ENCODE data around the gene TAF1.
A peak's percentile ranks its signal among the peaks of the same experiment; 100 is the strongest.
"Not testable (repeated sequence)": the region's sequence is repeated elsewhere in the genome, so short reads cannot be mapped to it uniquely, and the experiment has no call there.

TAF1 gene

GRCh38 chrX:71365875-71366673 lies at the start of gene TAF1:
TSS of gene TAF1 (plus strand) at chrX:71366357. CDS start at chrX:71366375, 18 bp downstream.
- peak; percentile 91 for DNase-seq

DNA sequence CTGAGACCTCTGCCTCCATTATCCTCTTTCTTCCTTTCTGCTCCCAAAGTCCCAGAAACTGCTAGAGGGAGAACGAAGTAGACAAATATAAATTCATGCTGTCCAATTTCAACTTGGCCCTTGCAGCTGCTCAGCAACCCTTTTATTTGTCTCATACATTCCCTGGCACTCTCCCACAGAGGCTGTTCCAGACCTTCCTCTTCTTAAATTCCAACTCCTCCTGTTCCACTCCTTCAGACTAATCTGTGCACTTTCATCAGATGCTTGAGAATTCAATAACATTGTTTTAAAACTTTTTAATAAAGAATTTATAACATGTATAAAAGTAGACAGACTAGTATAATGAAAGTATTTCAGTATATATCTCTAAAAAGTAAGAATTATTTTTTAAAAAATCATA lies 49.2 kb upstream of the TAF1 start:
- not testable (repeated sequence) for DNase-seq

GRCh38 chrX:71320126-71320525 lies 46.0 kb upstream of the TAF1 start:
- DNase-seq = no peak

GRCh38 chrX:71321731-71322130 lies 44.4 kb upstream of the TAF1 start:
- no peak for DNase-seq

DNA sequence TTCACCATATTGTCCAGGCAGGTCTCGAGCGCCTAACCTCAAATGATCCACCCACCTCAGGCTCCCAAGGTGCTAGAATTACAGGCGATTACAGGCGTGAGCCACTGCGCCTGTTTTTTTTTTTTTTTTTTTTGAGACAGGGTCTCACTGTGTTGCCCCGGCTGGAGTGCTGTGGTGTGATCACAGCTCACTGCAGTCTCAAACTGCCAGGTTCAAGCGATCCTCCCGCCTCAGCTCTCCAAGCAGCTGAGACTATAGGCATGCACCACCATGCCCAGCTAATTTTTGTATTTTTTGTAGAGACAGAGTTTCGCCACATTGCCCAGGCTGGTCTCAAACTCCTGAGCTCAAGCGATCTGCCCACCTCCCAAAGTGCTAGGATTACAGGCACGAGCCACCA lies 41.7 kb upstream of the TAF1 start:
- not testable (repeated sequence) for DNase-seq

GRCh38 chrX:71326394-71326793 lies 39.8 kb upstream of the TAF1 start:
- no peak for DNase-seq

- not testable (repeated sequence) for DNase-seq
Observed at GRCh38 chrX:71349151-71349665, 16.9 kb upstream of the TAF1 start.

GRCh38 chrX:71349867-71350266 lies 16.3 kb upstream of the TAF1 start:
- DNase-seq = not testable (repeated sequence)

DNA sequence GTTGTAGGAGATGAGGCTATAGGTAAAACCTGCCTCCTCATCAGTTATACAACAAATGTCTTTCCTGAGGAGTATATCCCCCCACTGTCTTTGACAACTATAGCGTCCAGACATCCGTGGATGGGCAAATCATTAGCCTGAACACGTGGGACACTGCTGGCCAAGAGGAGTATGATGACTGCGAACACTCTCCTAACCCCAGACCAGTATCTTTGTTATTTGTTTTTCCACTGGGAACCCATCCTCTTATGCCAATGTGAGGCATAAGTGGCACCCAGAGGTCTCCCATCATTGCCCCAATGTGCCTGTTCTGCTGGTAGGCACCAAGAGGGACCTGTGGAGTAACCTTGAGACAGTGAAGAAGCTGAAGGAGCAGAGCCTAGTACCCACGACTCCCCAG lies 13.7 kb upstream of the TAF1 start:
- not testable (repeated sequence) for DNase-seq

DNA sequence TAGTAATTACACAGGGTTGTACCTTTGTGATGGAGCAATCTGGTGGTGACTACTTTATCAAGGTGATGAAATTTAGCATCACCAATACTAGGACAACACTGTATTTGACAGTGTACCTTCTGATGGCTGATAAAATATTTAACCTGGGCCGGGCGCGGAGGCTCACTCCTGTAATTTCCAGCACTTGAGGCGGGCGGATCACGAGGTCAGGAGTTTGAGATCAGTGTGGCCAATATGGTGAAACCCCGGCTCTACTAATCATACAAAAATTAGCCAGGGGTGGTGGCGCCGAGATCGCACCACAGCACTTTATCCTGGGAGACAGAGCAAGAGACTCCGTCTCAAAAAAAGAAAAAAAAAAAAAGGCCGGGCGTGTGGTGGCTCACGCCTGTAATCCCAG lies 1.9 kb upstream of the TAF1 start:
- DNase-seq = no peak

GRCh38 chrX:71365356-71365874 lies 742 bp upstream of the TAF1 start:
- DNase-seq = no peak

DNA sequence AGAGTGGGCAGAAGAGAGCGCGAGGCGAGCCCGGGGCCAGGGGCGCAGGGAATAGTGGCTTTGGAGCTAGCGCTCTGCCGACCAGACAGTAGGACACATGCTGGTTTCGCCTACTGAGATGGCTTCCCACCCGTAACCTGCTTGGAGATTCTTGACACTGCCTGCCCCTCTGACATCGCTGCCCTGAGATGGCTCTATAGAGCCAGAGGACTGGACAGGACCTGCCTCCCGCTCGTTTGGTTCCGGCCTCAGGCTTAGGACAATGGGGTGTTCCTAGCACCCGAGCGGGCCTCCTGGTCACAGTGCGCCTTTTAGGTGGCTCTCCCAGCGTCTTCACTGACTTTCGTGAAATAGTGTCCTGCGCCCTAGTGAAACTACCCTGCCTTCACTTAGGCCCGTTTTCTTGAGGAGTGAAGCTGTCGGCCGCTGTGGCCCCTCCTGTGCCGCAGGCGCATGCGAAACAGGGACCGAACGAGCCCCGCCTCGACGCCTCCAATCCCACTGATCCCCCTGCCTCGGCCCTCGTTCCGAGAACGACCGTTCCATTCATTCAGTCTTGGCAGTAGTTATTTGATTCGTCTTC lies 608 bp downstream of the TAF1 start:
- DNase-seq = peak; percentile 47

GRCh38 chrX:71367396-71367795 lies 1.2 kb downstream of the TAF1 start:
- DNase-seq = peak; percentile 30

DNA sequence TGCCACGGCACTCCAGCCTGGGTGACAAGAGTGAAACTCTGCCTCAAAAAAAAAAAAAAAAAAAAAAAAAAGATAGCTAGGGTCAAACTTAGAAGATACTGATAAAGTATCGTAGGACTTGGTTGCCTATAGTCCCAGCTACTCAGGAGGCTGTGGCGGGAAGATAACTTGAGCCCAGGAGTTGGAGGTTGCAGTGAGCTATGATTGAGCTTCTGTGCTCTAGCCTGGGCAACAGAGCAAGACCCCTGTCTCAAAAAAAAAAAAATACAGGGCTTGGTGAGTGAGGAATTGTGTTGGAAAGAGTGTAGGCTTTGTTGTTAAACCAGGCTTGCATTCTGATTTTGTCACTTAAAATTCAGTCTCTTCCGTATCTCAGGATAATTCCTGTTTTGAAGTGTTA lies 6.2 kb downstream of the TAF1 start:
- DNase-seq = no peak

GRCh38 chrX:71378732-71379131 lies 12.6 kb downstream of the TAF1 start:
- DNase-seq = no peak

GRCh38 chrX:71391725-71392124 lies 25.6 kb downstream of the TAF1 start:
- DNase-seq = not testable (repeated sequence)

- DNase-seq = no peak
Observed at GRCh38 chrX:71393919-71394318, 27.8 kb downstream of the TAF1 start.

- no peak for DNase-seq
Observed at GRCh38 chrX:71396576-71396975, 30.4 kb downstream of the TAF1 start.

DNA sequence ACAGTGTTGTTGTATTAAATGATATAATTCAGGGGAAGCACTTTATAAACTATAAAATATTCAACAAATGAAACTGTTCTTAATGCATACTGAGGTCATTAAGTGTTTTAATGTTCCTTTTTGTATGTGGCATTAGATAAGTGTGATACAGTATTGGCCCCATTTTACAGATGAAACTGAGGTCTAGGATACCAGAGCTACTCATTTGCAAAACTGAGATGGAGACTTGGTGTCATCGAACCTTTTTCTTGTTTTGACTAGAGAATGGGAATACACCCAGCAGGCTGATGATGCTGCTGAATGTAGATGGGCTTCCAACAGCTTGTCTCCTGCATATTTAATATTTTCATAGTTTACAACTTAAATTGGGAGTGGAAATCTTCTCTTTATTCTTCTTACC lies 34.6 kb downstream of the TAF1 start:
- DNase-seq = no peak

DNA sequence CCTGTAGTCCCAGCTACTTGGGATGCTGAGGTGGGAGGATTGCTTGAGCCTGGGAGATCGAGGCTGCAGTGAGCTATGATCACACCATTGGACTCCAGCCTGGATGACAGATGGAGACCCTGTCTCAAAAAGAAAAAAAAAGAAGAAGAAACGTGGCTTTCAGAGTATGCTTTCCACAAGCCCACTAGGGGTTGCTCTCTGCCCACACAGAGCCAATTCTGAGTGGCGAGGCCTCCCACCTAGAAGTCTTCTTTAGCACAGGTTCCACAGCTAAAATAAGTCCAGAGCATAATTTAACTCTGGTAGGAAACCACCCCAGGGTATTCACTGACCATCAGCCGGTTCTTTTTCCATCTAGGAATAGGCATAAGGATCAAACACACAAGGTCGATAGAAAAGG lies 50.1 kb downstream of the TAF1 start:
- not testable (repeated sequence) for DNase-seq

GRCh38 chrX:71420686-71421085 lies 54.5 kb downstream of the TAF1 start:
- no peak for DNase-seq

DNA sequence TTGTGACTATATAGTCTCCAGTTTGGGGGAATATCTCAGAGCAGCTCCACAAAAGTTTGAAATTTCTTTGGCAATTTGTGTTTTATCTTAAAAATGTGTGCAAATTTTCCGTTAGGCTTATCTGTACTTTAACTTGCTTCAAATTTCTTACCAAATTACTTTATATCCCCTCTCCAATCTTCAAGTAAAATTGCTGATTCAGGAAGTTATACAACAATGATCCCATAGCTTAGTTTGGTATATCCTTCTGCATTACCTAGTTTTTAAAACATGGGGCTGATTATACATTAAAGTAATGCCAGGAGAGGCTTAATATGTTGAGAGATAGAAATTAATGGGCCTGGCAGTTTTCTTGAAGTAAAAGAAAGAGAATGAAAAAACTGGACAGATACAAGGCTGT lies 66.6 kb downstream of the TAF1 start:
- DNase-seq = no peak

DNA sequence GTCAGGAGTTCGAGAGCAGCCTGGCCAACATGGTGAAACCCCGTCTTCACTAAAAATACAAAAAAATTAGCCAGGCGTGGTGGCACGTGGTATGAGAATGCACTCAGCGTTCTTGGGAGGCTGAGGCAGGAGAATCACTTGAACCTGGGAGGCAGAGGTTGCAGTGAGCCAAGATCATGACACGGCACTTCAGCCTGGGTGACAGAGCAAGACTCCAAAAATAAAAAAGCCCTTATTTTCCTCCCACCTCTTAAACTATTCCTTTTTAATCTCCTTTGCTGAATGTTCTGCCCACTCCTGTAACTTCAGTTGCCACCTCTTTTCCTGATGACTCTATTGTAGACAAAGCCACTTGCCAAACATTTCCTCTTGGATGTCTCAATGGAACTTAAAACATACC lies 72.6 kb downstream of the TAF1 start:
- no peak for DNase-seq

DNA sequence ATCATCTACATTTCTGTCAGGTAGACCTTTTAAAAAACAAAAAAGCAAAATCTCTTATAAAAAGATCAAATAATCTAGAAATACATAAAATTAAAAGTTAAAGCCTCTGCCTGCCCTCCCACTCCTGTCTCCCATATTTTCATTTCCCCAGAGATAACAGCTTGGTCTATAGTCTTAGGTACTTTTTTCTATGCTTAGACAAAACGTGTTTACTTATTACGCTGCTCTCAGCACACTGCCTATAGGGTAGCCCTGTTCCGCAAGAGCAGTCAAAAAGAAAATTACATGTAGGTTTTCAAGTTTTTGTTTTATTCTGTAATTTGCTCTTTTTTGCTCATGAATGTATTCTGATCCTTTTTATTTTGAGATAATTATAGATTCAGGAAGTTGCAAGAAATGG lies 73.3 kb downstream of the TAF1 start:
- DNase-seq = no peak

Data from stimulated activated CD4-positive, alpha-beta T cell treated with anti-CD3 and anti-CD28 coated beads, Interleukin-15, amount 100 ng/mL, for 24 hours (primary cell).